Measurements from ENCODE around the gene PTPRB.

DNA sequence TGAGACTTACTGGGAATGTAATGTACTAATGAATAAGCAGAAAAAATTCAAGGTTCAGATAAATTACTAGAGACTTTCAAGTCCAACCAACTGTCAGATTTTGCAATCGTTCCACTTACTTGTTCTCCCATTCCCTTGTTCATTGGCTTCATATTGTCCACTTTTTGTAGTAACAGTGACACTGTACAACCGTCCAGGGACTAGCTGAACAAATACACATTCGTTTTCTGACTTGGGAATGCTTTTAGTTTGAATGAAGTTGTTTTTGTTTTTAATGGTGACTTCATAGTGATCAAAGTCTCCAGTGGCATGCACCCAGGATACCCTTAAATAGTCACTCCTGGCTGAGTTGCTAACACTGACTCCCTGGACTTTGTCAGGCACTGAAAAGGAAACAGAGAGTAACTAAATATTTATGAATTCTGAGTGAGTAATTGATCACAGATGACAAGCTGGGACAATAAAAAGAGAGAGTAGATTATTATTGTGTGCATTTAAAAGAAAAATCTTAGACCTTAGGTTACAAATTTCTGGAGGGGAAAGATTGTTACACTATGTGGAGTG, 65.4 kb downstream of the PTPRB start:
- TF ChIP-seq, protein P1, sequence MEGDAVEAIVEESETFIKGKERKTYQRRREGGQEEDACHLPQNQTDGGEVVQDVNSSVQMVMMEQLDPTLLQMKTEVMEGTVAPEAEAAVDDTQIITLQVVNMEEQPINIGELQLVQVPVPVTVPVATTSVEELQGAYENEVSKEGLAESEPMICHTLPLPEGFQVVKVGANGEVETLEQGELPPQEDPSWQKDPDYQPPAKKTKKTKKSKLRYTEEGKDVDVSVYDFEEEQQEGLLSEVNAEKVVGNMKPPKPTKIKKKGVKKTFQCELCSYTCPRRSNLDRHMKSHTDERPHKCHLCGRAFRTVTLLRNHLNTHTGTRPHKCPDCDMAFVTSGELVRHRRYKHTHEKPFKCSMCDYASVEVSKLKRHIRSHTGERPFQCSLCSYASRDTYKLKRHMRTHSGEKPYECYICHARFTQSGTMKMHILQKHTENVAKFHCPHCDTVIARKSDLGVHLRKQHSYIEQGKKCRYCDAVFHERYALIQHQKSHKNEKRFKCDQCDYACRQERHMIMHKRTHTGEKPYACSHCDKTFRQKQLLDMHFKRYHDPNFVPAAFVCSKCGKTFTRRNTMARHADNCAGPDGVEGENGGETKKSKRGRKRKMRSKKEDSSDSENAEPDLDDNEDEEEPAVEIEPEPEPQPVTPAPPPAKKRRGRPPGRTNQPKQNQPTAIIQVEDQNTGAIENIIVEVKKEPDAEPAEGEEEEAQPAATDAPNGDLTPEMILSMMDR (IDR thresholded peaks at IDR 0.05; ENCODE audit: insufficient read depth, low read length, poor library complexity, severe bottlenecking), result no peak
- TF ChIP-seq EZH2phosphoT487 (conservative IDR thresholded peaks at IDR 0.05; ENCODE audit: low read length), result no peak
